ENCODE results near the gene KLHL36. TPM values are rescaled to one million over a fixed set of nuclear protein-coding genes. Genes with fewer than 3 reads are reported as not detected.
A peak's percentile ranks its signal among the peaks of the same experiment; 100 is the strongest.
"Not testable (repeated sequence)": the region's sequence is repeated elsewhere in the genome, so short reads cannot be mapped to it uniquely, and the experiment has no call there.

KLHL36 gene
- polyA plus RNA-seq, 1 experiment, result 43.7 TPM

- ChIA-PET POLR2A (no interaction called here), CTCF (interaction anchor here (0.7 to 5.2 kb wide), 3 partner anchors 11 to 71 kb away, joined by 3 to 37 read pairs (median 9); no protein-coding TSS in a partner anchor)
- TF ChIP-seq, protein P1, sequence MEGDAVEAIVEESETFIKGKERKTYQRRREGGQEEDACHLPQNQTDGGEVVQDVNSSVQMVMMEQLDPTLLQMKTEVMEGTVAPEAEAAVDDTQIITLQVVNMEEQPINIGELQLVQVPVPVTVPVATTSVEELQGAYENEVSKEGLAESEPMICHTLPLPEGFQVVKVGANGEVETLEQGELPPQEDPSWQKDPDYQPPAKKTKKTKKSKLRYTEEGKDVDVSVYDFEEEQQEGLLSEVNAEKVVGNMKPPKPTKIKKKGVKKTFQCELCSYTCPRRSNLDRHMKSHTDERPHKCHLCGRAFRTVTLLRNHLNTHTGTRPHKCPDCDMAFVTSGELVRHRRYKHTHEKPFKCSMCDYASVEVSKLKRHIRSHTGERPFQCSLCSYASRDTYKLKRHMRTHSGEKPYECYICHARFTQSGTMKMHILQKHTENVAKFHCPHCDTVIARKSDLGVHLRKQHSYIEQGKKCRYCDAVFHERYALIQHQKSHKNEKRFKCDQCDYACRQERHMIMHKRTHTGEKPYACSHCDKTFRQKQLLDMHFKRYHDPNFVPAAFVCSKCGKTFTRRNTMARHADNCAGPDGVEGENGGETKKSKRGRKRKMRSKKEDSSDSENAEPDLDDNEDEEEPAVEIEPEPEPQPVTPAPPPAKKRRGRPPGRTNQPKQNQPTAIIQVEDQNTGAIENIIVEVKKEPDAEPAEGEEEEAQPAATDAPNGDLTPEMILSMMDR (IDR thresholded peaks at IDR 0.05; ENCODE audit: insufficient read depth, low read depth, low read length), result no peak
- Histone ChIP-seq H3K27me3 (ENCODE audit: control insufficient read depth, insufficient read depth, low read length) (peaks cover 1% of the 10 kb centered on the region), H3K36me3 (ENCODE audit: control insufficient read depth, insufficient read depth, low read length) (no peaks in the 10 kb centered on the region), H3K4me3 (ENCODE audit: low read depth, low read length) (no peak overlapping the region)
- no peak for DNase-seq (ENCODE audit: low read depth)
Observed at GRCh38 chr16:84683691-84684591, 35.6 kb downstream of the KLHL36 start.

DNA sequence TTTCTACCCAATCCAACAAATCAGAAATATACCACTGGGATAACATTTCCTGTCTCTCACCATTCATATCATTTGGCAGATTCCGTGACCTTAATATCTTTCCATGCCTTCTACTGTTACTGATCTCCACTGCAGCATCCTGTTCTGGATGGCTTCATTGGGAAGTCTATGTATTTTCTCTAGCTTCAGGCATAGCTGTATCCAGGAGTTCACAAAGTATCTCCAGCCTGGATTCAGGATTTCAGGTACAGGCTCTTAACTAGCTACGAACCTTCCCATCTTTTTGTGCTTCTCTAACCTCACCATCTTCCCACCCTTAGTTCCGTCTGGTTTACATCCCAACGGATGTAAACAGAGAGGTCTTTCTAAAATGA, 36.3 kb downstream of the KLHL36 start:
- TF ChIP-seq, protein P1 (IDR thresholded peaks at IDR 0.05; ENCODE audit: insufficient read depth, low read depth, low read length), result no peak
- CTCF ChIA-PET, result interaction anchor here (0.7 to 5.2 kb wide), 5 partner anchors 12 to 70 kb away, joined by 3 to 37 read pairs (median 4); no protein-coding TSS in a partner anchor
- Histone ChIP-seq H3K27me3 (ENCODE audit: control insufficient read depth, insufficient read depth, low read length) (peaks cover 1% of the 10 kb centered on the region), H3K36me3 (ENCODE audit: control insufficient read depth, insufficient read depth, low read length) (no peaks in the 10 kb centered on the region), H3K4me3 (ENCODE audit: low read depth, low read length) (no peak overlapping the region)
- POLR2A ChIA-PET, result no interaction called here
- DNase-seq (ENCODE audit: low read depth), result no peak

DNA sequence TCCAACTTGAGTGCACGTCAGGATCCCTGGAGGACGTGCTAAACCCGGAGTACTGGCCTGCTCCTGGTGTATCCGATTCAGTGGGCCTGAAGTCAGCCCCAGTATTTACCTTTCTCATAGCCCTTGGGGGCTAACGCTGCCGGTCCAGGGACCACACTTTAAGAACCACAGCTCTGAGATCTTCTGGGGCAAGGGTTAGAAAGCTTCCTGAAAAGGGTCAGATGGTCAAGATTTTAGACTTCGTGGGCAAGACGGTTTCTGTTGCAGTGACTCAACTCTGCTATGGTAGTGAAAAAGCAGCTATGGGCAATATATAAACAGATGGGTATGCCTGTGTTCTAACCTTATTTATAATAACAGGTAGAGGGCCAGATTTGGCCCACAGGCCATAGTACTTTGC, 36.9 kb downstream of the KLHL36 start:
- POLR2A ChIA-PET, result no interaction called here
- Histone ChIP-seq H3K27me3 (ENCODE audit: control insufficient read depth, insufficient read depth, low read length) (peaks cover 1% of the 10 kb centered on the region), H3K36me3 (ENCODE audit: control insufficient read depth, insufficient read depth, low read length) (no peaks in the 10 kb centered on the region), H3K4me3 (ENCODE audit: low read depth, low read length) (no peak overlapping the region)
- no peak for DNase-seq (ENCODE audit: low read depth)
- CTCF ChIA-PET, result interaction anchor here (0.7 to 5.2 kb wide), 7 partner anchors 12 to 69 kb away, joined by 3 to 37 read pairs (median 4); no protein-coding TSS in a partner anchor
- TF ChIP-seq, protein P1 (IDR thresholded peaks at IDR 0.05; ENCODE audit: insufficient read depth, low read depth, low read length), result no peak

- H3K4me3 ChIP-seq (ENCODE audit: low read depth, low read length), result no peak overlapping the region
- DNase-seq (ENCODE audit: low read depth), result no peak
- ChIA-PET CTCF (interaction anchor here (1.6 to 5.2 kb wide), 3 partner anchors 14 to 52 kb away, joined by 4 to 37 read pairs (median 7); no protein-coding TSS in a partner anchor), POLR2A (no interaction called here)
- 0 out of 2 replicates have a peak, but pooled peaks cover 1% of the 10 kb centered on the region for H3K27me3 ChIP-seq (ENCODE audit: control insufficient read depth, insufficient read depth, low read length)
- TF ChIP-seq, protein P1 (IDR thresholded peaks at IDR 0.05; ENCODE audit: insufficient read depth, low read depth, low read length), result no peak
- H3K36me3 ChIP-seq (ENCODE audit: control insufficient read depth, insufficient read depth, low read length), result no peaks in the 10 kb centered on the region
Observed at GRCh38 chr16:84686707-84687298, 38.5 kb downstream of the KLHL36 start.

DNA sequence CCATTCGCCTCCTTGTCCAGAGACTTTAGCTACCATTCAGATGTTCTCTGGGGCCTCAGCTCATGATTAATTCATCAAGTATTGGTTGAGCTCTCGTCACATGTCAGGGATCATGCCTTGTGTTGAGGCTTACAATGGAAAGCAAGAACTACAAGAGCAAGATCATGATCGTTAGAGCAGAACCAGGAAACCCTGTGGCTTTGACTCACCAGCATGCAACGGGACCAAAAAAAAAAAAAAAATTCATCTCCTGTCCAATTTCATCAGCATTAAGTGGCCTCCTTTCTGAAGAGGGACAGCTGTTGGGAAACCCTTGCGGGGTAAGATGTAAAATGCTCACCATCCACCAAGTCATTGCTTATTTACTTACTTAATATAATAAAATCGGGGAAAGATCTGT, 39.4 kb downstream of the KLHL36 start:
- peak; percentile 59 for DNase-seq (ENCODE audit: low read depth)
- no peaks in the 10 kb centered on the region for H3K27me3 ChIP-seq (ENCODE audit: control insufficient read depth, insufficient read depth, low read length)
- H3K36me3 ChIP-seq (ENCODE audit: control insufficient read depth, insufficient read depth, low read length), result no peaks in the 10 kb centered on the region
- TF ChIP-seq, protein P1 (IDR thresholded peaks at IDR 0.05; ENCODE audit: insufficient read depth, low read depth, low read length), result no peak
- H3K4me3 ChIP-seq (ENCODE audit: low read depth, low read length), result no peak overlapping the region
- CTCF ChIA-PET, result interaction anchor here (0.8 to 5.2 kb wide), 7 partner anchors 14 to 66 kb away, joined by 3 to 37 read pairs (median 4); no protein-coding TSS in a partner anchor
- POLR2A ChIA-PET, result no interaction called here

DNA sequence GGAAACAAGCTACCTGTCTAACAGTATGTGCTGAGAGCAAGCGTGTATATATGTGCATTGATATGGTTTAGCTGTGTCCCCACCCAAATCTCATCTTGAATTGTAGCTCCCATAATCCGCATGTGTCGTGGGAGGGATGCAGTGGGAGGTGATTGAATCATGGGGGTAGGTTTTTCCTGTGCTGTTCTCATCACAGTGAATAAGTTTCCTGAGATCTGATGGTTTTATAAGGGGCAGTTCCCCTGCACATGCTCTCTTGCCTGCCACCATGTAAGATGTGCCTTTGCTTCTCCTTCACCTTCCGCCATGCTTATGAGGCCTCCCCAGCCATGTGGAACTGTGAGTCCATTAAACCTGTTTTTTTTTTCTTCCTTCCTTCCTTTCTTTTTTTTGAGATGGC, 39.9 kb downstream of the KLHL36 start:
- H3K36me3 ChIP-seq (ENCODE audit: control insufficient read depth, insufficient read depth, low read length); H3K4me3 ChIP-seq (ENCODE audit: low read depth, low read length); DNase-seq (ENCODE audit: low read depth); H3K27me3 ChIP-seq (ENCODE audit: control insufficient read depth, insufficient read depth, low read length); POLR2A ChIA-PET: not testable (repeated sequence)
- CTCF ChIA-PET, result interaction anchor here (0.9 to 5.2 kb wide), 6 partner anchors 13 to 66 kb away, joined by 3 to 37 read pairs (median 4); no protein-coding TSS in a partner anchor

All from BJ (cell line).